SKM-1 treated with dmso at 0.1 percent for 144 hours (cell line): ENCODE measurements around the gene CNTFR.

ENCODE experiments used
- DNase-seq: peaks from one replicate; lab custom pipeline; 2025; ENCODE audit not compliant: unreplicated experiment; lab: John Stamatoyannopoulos, UW

The CNTFR gene

DNA sequence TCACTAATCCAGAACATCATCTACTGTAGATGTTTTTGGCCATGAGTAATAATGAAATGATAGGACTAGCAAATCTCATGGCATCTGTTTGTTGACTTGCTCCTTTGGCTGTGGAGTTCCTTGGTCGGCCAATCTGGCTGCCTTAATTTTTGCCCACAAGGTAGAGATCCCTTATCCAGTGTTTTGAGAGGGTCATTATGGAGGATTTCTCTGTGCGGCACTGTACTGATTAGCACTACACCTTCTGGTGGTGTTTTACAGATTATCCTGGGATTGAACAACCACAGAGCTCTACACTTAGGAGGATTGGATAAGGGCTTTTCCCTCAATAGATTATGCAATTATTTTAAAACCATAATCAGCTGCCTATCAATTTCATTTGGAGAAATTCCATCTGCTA lies 63.5 kb downstream of the CNTFR start:
- no peak for DNase-seq

DNA sequence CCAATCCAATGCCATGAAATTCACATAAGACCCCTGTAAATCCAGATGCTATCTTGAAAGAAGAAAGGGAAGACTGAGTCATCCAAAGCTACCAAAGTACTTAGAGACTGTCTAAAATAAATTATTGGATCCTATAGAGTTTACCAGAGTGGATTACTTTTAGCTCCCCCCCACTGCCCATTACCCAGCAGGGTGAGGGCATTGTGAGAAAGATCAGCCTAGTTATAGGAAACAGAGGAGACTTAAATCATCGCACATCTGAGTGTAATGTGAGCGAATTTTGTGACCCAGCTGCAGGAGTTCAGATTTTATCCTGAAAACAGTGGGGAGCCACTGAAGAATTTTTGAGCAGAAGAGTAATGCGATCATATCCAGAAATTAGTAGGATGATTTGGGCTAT lies 65.2 kb downstream of the CNTFR start:
- DNase-seq: no peak

DNA sequence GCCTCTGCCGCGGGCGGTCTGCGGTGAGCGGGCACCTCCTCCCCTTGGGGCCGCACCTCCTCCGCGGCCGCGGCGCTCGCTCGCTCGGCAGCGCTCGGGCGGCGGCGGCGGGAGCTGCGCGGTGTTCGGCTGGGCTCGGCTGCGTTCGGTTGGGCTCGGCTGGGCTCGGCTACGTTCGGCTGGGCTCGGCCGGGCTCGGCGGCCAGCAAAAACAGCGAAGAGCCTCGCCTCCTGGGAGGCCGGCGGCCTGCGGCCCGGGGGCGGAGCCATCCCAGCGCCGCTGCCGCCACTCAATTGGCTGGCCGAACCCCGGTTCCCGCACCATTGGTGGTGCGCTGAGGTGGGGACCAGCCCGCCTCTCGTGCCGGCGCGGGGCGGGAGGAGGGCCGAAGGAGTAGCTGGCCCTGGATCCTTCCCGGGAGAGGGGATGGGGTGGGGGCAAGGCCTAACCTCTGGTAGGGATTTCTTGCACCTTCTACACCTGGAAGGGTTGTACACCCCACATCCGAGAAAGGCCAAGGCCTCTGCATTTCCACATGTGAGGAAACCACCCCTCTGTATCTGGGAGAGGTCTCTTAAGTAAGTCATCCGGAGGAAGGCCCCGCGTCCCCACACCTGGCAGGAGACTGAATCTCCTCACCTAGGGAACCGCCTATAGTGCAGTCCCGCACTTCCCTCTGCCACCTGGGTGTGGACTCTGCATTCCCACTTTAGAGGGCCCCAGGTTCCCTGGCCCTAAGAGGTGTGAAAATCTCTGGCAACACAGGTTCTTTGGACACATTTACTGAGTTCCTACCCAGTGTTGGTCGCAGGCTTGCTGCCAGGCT lies 66.3 kb downstream of the CNTFR start, which contains the start of gene ENHO:
Gene ENHO (minus strand): TSS at position 20 of the 827 bp plus-strand sequence. CDS start 1,295 bp downstream, outside the sequence.
- peak; percentile 80 for DNase-seq

DNA sequence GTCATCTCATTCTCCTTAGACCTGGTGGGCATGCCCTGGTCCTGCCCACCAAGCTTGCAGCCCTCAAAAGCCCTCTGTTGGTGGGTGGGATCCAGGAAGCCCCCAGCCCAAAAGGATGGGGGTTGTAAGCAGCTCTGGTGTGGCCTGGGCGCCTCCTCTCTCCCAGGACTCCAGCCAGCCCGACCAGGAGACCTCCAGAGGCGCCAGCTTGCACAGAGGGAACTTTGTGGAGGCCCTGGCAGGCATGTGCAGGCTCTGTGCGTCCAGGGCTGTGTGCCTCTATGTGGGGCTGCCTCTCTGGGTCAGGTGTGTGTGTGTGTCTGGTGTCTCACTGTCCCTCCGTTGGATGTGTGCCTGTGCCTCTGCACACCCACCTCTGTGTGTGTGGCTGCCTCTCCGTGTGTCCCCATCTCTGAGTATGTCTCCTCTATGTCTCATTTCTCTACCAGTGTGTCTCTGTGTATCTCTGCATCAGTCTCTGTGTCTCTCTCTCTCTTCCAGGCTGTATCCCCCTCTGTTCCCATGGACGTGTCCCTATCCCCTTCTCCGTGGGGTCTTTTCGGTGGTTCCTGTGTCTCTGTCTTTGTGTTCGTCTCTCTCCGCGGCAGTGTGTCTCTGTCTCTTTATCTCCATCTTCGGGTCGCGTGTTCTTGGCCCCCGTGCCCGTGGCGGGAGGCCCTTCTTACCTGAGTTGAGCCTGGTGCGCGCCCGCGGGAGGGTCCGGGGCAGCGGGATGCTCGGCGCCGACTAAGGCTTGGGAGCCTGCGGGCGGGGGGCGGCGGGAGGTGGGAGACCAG lies 67.2 kb downstream of the CNTFR start:
- no peak for DNase-seq

DNA sequence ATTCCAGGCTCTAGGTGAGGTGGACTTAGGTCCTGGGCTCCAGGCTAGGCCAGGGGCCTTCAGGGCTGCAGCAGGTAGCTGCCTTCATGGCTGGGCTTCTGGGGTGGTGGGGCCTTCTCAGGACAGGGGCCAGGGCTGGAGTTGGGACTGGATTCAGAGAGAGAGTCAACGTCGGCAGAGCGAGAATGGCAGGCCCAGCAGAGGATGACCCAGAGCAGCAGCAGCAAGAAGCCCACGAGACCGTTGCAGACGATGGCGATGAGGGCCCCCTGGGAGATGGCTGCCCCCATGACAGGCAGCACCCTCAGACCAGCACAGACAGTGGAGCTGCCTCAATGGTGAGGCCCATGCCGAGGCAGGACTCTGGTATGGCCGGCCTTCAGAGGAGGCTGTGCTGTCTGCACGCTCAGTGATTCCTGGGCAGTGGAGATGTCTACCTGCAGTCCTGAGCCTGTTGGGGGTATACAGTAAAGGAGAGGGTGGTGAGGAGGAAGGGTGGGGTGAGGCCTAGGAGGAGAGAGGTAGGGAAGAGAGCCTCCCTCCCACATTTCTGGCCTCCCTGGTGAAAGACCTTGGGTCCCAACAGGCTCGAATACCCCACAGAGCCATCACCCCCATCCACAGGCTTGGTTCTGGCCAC lies 68.0 kb downstream of the CNTFR start:
- no peak for DNase-seq

DNA sequence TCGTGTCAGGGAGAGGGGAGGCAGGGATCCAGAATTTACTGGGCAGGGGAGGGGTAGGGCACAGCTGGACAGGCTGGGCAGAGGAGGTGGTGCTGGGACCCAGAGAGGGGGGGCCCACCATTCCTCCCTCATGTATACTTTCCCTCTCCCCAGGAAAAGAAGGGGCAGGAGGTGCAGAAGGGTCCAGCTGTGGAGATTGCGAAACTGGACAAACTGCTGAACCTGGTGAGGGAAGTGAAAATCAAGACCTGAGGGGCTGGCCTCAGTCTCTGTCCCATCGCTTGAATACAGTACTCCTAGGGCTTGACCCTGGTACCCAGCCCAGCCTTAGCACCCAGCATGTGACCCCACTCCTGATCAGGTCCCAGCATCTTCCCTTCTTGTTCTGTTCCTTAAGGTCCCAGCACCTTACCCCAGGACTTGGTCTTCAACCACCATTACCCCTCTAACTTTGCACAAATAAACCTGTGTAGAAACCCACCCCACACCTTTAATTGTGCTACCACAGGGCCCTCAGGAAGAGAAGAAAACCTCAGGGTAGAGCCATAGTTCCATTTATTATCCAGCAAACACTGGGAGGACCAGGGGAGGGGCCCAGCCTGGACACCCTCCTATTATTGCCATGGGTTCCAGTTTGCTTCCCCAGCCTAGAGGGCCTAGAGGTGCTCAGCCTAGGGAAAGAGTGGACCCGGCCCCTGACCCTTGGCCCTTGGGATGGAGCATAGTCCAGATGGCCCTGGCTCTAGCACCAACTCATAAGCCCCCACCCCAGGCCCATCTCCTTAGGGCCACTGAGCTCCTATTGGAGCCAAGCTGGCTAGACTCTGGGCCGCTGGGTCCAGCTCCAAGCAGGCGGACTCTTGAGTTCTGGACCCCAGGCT lies 68.8 kb downstream of the CNTFR start:
- no peak for DNase-seq

DNA sequence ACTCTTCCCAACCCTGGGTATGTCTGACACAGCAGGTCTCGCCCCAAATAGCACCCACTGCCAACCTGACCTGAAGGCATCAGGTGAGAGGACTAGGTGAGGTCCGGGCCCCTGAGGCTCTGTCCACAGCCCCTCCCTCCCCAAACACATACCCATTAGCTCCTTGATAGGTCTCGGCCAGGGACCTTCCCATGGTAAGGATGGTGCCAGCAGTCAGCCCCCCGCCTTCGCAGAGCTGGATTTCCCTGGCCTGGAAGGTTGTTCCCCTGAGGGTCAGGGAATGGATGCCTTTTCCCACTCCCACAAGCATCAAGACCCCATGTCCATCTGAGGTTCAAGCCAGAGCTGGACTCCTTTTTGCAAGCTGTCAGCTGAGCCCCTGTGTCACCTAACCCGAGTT lies 69.4 kb downstream of the CNTFR start:
- DNase-seq: no peak

DNA sequence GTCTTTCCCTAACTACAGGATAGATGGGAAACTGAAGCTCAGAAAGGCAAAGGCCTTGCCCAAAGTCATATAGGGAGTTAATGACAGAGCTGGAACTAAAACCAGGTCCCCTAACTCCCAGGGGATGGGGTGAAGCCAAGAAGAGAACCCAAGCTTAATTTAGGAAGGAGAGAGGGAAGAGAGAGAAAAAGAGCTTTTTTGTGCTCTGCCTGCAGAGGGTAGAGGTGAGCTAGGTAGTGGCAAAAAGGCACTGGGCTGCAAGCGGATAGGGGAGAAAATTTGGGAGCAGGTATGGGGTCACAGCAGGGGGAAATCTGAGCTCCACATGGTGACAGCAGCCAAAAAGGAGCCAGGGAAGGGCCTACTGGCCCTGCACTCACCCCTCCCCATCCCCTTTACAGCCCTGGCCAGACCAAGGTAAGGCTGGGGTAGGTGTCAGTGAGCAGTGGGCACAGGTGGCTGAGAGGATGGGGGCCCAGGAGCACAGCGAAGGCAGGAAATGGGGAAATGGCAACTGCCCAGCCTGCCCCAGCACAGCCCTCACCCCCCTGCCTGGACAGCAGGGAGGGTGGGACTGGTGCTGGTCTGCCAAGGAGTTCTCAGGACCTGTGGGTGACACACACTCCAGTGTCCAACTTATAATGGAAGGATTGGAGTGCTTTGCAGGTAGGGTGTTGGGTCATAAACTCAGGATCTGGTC lies 70.1 kb downstream of the CNTFR start:
- no peak for DNase-seq

DNA sequence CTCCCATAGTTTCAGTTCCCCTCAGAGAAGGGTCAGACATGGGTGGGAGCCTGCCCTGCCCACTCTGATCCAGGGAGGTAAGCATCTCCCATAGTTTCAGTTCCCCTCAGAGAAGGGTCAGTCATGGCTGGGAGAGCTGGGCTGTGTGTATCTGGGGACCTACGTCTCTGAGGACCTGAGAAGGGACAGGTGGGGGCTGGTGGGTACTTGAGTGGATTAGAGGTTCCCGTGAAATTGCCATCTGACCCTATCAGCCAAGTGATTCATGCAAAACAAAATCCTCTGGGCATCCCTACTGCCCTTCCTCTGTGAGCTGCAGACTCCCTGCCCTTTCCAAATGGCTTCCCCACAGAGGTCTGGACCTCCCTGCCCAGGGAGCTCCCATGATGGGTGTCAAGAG lies 70.6 kb downstream of the CNTFR start:
- DNase-seq: no peak

DNA sequence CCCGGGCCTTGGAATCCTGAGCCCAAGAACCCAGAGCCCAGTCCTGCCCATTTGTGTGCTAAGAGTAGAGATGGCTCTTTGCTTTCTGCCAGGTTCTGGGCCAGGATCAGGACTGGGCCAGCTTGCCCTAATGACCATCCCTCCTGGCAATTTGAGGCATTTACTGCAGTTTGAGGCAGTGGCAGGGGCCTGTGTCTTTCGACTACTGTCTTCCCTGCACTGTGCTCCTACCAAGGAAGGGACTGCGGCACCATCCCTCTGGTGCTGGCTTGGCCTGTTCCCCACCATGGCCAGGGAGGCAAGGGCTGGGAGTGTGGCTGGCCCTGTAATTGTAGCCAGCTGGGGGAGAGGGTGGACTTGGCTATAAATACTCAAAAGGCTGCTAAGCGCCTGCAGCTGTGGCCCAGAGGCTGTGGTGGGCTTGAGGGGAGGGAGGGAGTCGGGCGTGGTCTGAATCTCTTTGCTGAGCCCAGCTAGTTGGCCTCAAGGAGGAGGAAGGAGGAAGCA lies 71.4 kb downstream of the CNTFR start:
- DNase-seq: no peak

DNA sequence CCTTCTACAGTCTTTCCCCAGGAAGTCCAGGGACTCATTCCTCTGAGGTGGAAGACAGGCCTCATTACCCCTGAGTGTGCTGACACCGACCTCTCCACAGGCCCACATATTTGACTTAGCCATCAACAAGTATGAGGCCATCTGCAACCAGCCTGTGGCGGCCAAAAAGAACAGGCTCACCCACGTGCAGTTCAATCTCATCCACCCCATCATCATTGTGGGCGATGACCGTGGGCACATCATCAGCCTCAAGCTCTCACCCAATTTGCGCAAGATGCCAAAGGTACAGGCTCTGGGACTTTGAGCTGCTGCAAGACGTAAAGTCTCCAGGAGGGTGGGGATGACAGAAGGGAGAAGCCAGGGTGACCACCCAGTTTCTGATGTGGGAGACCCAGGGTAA lies 72.3 kb downstream of the CNTFR start:
- DNase-seq: no peak

DNA sequence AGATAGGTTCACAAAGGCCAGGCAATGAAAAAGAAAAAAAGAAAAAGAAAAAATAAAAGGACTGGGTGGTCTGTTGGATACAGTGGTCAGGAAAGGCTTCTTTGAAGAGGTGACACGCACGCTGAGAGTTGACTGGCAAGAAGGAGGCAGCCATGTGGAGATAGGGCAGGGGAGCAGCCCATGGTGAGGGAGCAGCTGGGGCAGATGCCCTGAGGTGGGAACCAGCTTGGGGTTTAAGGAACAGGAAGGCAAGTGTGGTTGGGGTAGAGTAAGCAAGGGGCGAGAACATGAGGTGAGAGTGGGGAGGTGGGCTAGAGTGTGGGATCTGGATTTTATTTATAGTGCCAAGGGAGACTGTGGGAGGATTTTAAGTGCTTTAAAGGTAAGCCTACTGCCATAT lies 73.6 kb downstream of the CNTFR start:
- no peak for DNase-seq

DNA sequence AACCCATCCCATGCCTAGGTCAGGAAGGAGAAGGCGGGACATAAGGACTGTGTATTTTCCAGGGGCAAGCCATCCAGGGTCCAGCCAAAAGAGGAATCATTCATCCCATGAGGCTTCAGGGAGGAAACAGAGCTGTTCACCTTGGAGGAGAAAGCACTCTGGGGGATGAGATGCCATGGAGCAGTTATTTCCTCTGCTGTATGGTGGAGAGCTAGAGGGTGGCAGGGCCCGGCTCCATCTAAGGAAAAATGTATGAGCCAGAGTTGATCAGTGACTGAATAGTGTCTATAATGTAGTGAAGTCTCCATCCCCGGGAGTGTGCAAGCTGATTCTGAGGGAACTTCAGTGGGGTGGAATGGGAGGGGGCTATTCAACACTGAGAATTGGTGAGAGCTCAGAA lies 74.7 kb downstream of the CNTFR start:
- no peak for DNase-seq

DNA sequence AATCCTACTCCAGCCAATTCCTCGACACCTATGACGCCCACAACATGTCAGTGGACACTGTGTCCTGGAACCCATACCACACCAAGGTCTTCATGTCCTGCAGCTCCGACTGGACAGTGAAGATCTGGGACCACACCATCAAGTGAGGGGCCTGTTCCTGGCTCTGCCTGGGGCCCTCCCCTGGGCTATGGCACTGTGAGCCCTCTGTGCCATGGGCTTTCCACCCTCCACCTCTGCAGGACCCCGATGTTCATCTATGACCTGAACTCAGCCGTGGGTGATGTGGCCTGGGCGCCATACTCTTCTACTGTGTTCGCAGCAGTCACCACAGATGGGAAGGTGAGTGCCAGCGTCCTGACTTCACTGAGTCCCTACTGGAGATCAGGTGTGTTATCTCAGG lies 75.1 kb downstream of the CNTFR start:
- DNase-seq: no peak

DNA sequence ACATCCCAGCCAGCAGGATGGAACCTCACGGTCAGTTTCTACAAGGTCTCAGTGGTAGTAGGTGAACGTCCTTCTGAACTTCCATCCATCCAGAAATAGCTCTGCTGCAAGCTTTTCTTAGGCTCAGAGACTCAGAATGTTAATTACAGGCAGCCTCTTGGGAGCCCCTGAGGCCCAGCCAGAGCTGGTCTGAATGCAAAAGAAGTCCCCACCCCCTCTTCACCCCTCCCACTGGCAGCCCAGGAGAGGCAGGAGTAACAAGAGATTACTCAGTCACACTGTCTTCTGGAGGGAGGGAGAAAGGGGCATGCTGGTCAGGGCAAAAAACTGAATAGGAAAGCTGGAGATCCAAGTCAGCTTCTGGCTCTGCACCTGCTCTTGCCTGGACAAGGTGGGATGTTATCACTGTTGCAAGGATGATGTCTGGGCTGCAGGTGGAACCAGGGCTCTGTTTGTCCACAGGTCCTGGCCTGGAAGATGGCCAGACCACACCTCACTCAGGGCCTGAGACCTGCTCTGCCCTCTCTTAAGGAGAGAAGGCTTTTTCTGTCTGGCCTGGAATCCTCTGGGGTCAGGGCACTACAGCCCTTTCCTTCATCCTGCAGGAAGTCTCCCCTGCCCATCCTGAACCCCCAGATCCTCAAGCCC lies 75.8 kb downstream of the CNTFR start:
- no peak for DNase-seq

DNA sequence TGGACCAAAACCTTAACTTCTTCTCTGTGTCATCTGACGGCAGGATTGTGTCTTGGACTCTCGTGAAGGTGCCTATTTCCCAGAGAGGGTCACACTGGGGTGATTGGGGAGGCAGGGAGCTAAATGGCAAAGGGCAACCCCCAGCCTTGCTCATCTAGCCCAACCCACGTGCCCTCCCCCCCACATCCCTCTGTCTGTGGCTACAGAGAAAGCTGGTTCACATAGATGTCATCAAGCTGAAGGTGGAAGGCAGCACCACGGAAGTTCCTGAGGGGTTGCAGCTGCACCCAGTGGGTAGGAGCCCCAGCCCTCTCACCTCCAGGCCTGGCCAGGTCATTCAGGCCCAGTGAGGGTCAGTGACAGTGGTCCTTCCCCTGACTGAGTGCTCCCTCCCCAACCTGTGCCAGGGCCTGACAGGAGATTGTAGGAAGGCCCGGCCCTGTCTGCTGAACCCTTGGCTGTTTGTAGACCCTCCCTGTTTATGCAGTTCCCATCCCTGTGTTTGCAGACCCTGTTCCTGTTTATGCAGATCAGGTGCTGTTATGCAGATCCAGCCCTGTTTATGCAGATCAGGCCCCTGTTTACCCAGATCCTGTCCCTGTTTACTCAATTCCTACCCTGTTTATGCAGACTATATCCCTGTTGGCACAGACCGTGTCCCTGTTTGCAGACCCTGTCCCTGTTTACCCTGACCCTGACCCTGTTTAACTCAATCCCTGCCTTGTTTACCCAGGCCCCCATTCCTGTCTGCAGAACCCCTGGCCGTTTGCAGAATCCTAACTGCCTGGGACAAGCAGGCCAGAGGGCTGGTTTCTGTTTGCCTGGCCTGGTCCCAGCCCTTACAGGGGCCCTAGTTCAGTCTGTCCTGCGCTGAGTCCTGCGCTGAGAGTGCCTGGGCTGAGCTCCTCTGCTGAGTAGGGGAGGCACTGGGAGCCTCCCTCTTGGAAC lies 77.1 kb downstream of the CNTFR start:
- DNase-seq: no peak

DNA sequence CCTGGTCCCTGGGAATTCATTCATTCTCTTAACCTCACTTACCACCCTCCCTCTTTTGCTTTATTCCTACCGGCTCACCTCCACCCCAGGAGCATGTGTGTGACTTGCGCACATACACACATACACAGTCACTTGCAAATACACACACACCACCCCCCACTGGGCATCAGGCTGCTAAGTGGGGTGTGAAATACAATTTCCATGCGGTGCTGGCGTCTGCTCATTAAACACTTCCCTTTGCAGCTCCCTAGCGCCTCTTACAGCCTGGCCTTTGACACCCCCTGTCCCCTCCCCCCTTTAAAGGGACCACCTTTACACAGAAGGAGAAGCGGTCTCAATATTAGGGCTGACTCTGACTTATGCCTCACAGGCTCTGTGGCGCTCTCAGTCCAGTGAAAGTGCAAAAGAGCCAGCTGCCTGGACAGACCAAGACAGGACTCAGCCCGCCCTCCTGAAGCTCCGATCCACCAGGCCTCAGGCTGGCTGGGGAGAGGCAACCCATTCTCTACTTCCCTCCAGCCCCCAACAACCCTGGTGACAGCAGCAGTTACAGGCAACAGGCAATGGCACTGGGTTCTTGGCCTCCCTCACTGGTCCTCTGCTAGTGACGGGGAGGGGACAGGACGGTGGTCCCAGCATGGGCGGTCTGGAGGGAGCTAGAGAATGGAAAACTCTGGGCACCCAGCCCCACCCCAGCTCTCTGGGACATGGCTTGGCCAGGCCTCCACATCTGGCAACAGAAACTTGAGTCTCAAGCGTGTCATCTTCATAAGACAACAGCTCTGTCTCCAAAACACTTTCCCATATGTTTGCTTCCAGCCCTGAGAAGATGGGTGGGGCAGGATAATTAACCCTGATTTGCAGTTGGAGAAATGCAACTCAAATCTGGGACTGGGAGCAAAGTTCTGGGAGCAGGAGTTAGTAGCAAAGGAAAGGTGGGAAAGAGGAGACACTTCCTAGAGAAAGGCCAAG lies 78.7 kb downstream of the CNTFR start:
- no peak for DNase-seq
